Right forelimb (tissue), 1 donor: Measurements from ENCODE around the gene PLPP3.

Experiments used
- DNase-seq: peaks from one replicate; pipeline ENCODE4 v3.0.0-alpha.2; 2018

PLPP3 gene

GRCh38 chr1:56575865-56576264, 3.5 kb downstream of the PLPP3 start:
- no peak for DNase-seq

DNA sequence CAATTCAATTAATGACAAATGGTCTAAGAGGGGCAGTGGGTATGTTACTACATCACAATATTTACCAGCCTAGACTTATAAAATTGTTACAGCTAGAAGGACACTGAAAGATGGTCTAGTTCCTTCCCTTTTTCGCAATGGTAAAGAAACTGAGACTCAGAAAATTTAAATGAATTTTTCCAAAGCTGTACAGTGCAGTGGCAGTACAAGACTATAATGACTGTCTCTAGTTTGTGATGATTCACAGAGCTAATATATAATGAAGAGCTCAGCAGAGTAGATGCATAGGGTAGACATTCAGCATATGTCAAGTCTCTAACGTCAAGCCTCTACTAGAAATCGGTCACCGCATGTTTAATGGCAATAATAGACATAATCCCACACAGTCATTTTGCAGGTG, 4.6 kb downstream of the PLPP3 start:
- no peak for DNase-seq

GRCh38 chr1:56573311-56573710, 6.1 kb downstream of the PLPP3 start:
- DNase-seq = no peak

DNA sequence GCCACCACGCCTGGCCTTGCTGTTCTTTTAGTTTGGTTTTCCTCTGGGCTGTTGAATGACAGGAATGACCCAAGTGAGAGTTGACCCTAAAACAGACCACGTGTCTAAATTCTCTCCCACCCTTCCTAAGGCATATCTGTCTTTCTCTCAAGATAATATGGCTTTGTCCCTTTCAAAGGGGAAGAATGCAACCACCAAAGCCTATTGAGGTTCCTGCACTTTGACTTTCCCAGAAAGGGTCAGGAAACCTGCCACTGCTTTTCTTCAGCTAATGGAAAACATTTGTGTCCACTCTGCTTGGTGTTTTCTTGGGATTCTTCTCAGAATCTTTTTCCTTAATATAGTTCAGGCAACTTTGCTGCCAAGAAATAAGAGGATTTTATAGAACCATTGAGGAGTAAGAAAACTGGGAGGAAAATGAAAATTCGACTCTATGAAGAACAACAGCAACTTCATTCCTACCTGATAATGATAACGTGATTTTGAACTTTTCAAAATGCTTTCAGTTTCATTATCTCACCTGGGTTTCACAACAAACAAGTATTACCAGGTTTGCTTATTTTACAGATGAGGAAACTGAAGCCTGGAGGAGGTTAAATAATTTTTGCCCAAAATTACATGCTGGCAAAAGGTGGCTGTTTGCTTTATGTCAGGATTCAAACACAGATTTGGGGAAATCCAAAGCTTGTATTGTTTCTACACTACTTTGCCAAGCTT, 6.9 kb downstream of the PLPP3 start:
- DNase-seq = no peak

DNA sequence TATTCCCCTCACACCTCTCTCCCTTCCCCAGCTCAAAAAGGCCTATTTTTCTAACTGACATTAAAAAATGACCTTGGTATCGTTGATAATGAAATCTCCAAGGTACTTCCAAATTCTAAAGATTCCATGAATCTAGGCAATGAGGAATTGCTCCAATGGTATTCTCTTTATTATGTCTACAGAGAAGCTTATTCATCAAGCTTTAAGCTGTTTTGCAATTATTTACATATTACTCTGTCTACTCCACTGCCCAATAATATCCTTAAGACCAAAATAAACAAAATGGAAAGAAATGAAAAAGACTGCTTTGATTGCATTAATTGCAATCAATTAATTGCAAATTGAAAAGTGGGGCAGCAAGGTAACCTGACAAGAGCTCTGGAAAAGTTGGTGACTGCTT, 7.9 kb downstream of the PLPP3 start:
- no peak for DNase-seq

GRCh38 chr1:56570924-56571372, 8.4 kb downstream of the PLPP3 start:
- DNase-seq = no peak

- DNase-seq = no peak
Observed at GRCh38 chr1:56569661-56570060, 9.7 kb downstream of the PLPP3 start.

DNA sequence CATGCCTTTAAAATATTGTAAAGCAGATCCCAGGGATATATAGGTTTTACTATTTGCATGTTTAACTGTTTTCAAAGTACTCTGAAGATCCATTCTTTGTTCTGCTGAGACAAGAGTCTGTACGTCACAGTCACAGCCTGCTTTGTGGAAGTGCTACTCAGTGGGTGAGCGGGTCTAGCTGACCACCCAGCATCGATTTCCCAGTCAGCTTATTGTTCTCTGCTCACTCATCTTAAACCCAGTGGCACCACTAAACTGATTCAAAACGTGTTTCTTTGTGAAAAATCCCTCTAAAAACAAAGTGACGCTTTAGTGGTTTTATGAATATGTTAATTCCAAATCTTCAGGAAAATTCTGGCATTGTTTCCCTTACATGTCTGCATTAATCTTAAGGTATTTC, 12.4 kb downstream of the PLPP3 start:
- no peak for DNase-seq

DNA sequence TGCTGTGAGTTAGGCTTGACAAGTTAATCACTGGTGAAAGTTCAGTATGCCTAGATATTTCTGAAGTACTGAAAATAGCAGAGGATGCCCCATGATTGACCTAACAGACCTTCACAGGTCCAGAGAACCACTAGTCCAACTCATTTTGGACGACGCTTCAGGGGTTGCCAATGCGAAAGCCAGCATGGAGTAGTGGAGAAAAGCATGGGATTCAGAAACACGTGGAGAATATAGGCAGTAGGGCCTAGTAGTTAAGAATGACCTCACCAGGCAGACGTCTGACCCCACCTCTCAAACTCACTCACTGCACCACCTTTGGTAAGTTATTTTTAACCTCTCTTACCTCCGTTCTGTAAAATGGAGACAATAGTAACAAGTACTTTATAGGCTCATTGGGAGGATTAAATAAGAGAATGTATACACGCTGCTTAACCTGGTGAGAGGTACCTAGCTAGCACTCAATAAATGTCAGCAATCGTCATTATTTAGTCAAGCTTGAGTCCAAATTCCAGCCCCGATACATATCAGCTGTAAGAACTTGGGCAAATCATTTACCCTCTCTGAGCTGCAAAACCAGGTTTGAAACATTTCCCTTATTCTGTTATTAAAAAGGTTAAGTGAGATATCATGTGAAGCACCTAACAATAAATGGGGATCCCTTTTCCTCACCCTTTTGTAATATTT, 13.2 kb downstream of the PLPP3 start:
- no peak for DNase-seq

- no peak for DNase-seq
Observed at GRCh38 chr1:56564615-56565014, 14.7 kb downstream of the PLPP3 start.

- DNase-seq = no peak
Observed at GRCh38 chr1:56563568-56563967, 15.8 kb downstream of the PLPP3 start.

- DNase-seq = no peak
Observed at GRCh38 chr1:56562891-56563452, 16.4 kb downstream of the PLPP3 start.

- no peak for DNase-seq
Observed at GRCh38 chr1:56561227-56562019, 17.9 kb downstream of the PLPP3 start.

DNA sequence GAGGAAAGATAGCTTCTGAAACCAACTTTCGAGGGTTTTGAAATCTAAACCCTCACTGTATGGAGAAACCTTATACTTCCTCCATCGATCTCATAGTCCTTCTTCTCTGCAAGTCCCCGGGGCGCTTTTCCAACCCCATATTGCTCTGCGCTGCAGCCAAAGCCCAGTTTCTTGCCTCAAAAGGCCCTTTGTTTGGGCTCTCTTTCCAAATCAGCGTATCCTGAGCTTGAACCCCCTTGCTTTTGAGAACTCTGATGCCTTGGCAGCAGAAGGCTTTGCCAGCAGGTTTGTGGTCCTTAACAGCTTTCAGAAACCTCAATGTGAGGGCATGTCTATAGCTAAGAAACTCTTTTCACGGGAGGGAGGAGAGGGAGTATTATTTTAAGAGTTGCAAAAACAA, 21.6 kb downstream of the PLPP3 start:
- DNase-seq = no peak

DNA sequence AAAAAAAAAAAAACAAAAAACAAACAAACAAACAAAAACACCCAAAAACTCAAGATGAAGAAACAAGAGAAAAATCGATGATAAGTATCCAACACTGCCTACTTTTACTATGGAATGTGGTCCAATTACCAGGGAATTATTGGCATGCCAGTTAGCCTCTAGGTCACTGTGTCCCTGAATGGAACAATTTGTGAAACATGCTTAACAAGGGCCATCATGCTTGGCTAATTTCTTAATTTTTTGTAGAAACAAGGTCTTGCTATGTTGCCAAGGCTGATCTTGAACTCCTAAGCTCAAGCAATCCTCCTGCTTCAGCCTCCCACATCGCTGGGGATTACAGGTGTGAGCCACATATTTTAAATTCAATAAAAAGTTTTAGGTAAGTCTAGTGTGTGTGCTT, 23.9 kb downstream of the PLPP3 start:
- DNase-seq = no peak

DNA sequence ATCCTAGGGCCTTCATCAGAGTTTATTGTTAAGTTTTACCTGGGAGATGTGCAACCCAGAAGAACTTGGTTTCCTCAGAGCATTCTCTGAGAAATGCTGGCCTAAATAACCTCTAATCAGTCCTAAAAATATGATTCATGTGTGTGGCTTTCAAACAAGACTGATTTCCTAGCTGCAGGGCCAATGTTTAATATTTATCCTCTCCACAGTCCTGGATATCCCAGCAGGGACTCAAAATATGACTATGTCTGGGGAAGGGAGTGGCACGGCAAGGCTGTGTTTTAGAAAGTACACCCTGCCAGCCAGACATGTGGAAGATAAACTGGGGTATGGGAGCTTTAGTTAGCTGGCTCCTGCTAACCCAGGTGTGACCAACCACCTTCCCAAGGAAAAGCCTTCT, 26.3 kb downstream of the PLPP3 start:
- no peak for DNase-seq

DNA sequence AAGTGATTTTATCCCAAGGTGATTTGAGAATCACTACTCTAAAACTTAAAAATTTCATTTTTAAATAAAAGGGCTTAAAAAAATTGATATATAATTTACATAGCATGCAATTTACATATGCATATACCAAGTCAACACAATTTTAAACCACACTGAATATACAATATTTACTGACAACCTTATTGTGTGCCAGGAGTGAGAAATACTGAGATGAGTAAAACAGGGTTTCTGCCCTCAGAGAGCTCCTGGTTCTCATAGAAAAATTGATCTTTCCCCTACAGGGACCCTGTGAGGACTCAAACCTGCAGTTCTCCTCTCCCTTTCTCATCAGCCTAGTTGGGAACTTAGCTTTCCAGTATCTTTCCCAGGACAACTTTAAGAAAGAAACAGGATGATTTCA, 27.0 kb downstream of the PLPP3 start:
- no peak for DNase-seq

- no peak for DNase-seq
Observed at GRCh38 chr1:56551691-56552090, 27.7 kb downstream of the PLPP3 start.

DNA sequence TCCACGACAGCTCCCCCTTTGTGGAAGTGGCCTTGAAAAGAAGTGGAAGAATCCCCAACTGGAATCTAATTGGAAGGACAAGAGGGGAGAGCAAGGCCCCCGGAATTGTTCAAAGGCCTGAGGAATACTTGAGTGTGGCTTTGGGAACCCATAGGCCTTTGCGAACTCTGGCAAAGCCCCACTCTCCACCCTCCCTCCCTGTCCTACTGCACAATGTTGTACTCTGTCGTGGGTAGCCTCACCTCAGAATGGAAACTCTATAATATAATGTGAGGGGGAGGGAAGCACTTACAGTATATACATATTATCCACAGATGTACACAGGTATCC, 28.5 kb downstream of the PLPP3 start:
- no peak for DNase-seq

- no peak for DNase-seq
Observed at GRCh38 chr1:56550138-56550858, 29.1 kb downstream of the PLPP3 start.

GRCh38 chr1:56548571-56548970, 30.8 kb downstream of the PLPP3 start:
- no peak for DNase-seq

- DNase-seq = no peak
Observed at GRCh38 chr1:56547977-56548376, 31.4 kb downstream of the PLPP3 start.

- no peak for DNase-seq
Observed at GRCh38 chr1:56547473-56547872, 31.9 kb downstream of the PLPP3 start.
